ENCODE results near the gene SLC10A6. TPM values are rescaled to one million over a fixed set of nuclear protein-coding genes. Genes with fewer than 3 reads are reported as not detected.
"Not testable (repeated sequence)": the region's sequence is repeated elsewhere in the genome, so short reads cannot be mapped to it uniquely, and the experiment has no call there.

The SLC10A6 gene
- not detected in 2 replicates for total RNA-seq (2014; rRNA removed)
- not detected for polyA plus RNA-seq (2012)

- no peak for DNase-seq (ENCODE audit: low read depth)
Observed at GRCh38 chr4:86848732-86849619, at the start of gene SLC10A6. SLC10A6 (minus strand) TSS chr4:86849384; CDS start chr4:86849115, 269 bp downstream.

DNA sequence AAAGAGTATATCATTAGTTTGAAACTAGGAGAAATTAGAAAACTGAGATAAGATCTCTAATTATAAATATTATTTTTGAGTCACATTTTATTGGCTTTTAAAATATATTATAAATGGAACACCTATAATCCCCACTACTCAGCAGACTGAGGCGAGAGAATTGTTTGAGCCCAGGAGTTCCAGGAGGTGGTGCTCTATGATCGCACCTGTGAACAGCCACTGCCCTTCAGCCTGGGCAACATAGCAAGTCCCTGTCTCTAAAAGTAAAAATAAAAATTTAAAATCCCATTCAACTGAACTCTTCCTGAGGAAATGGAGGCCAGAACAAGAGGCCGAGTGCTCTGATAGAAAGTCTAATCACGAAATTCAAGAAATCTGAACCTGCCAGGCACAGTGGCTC, 49.4 kb upstream of the SLC10A6 start:
- no peak for DNase-seq (ENCODE audit: low read depth)

DNA sequence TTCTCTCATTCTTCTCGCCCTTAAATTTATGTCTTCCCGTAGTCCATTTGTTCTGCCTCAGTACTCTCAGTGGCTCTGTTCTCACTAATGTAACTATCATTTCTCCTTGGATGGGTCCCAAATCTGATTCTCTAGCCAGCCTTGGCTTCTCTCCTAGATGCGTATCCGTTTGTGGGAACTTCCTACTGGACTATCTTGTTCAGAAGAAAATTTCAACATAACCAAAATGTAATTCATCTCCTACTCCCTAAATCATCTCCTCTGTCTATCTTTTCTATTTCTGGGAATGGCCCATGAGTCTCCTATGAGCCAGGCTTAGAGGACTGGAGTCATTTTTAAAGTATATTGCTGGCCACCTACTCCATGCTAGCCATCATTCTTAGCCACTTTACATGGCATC, 47.4 kb upstream of the SLC10A6 start:
- DNase-seq (ENCODE audit: low read depth) = no peak

GRCh38 chr4:86895692-86896488, 46.7 kb upstream of the SLC10A6 start:
- DNase-seq (ENCODE audit: low read depth) = peak; percentile 52

DNA sequence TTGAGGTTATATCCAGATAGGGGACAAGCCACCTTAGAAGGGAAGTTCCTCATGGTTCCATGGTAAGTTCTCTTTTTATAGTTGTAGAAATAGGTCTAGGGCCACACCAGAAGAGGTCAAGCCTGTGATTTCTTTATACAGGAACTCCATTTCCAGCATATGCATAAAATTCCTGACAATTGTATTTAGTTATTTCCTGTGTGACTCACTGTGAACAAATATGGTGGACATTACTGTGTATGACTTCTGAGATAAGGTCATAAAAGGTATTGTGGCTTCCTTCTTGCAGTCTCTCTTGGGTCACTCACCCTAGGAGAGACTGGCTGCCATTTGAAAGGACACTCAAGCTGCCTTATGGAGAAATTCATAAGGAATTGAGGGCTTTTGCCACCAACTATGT, 45.3 kb upstream of the SLC10A6 start:
- DNase-seq (ENCODE audit: low read depth) = no peak

DNA sequence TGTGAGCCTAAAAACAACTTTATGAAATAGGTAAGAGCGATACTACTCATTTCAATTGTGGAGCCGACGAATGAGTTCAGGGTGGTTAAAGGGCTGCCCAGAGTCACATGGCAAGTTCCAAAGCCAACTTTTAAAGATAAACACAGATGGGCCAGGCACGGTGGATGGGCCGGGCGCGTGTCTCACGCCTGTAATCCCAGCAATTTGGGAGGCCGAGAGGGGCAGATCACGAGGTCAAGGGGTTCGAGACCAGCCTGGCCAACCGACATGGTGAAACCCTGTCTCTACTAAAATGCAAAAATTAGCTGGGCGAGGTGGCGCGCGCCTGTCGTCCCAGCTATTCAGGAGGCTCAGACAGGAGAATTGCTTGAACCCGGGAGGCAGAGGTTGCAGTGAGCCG, 44.0 kb upstream of the SLC10A6 start:
- DNase-seq (ENCODE audit: low read depth) = no peak

- no peak for DNase-seq (ENCODE audit: low read depth)
Observed at GRCh38 chr4:86892636-86892960, 43.4 kb upstream of the SLC10A6 start.

DNA sequence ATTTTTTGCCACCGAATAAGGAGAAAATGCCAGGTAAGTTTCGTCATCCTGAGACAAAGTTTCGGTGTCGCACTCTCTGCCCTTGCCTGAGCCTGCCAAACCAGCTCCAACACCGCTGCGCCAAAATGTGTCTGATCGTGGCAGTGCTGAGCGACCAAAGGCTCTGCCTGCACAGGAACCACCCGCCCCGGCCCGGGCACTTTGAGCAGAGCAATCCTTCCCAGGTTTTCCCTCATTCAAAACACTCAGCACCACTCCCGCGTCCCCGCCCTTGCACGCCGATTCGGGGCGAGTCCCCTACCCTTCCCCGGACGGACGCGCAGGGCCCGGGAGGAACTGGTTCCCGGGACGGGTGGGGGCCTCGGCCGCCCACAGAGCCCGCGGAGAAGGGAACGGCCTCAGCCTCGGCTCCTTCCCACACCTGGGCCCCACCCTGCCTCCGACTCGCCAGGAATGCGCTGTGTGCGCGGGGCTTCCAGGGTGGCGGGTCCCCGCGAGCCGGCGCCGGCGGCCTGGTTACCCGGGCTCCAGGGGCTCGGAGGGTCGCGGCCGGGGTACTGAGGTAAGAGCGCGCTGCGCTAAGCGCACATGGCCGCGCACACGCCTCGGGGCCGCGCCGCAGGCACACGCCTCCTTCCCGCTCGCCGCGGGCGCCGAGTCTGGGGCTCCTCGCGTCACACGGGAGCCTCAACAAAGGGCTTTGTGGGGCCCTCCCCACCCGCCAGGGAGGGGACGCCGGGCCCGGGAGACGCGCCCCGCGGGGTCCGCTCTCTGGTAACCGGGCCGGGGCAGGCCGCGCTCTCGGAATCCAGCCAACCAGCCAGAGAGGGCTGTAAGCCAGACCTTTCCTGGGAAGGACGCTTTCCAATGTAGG, 42.8 kb upstream of the SLC10A6 start, which contains the start of gene C4orf36:
Gene C4orf36 (minus strand): TSS at position 661 of the 874 bp plus-strand sequence. CDS start 902 bp downstream, outside the sequence.
- no peak for DNase-seq (ENCODE audit: low read depth)

DNA sequence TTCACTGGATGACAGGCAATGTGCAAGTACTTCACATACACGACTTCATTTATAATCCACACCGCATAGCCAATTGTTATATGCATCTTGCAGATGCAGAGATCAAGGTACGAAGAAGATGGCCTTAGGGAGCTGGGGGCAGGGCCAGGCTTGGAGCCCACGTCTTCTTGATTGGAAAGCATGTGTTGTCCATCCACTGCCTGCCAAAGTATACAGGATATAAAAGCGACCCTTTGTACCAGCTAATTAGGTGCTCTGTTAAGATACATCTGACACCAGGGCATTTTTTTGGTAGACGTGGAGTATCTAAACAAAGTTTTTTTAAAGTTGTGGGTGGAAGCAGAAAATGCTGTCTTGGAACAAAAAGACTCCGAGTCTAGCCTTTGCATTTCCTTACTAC, 41.6 kb upstream of the SLC10A6 start:
- no peak for DNase-seq (ENCODE audit: low read depth)

- no peak for DNase-seq (ENCODE audit: low read depth)
Observed at GRCh38 chr4:86879641-86880040, 30.5 kb upstream of the SLC10A6 start.

DNA sequence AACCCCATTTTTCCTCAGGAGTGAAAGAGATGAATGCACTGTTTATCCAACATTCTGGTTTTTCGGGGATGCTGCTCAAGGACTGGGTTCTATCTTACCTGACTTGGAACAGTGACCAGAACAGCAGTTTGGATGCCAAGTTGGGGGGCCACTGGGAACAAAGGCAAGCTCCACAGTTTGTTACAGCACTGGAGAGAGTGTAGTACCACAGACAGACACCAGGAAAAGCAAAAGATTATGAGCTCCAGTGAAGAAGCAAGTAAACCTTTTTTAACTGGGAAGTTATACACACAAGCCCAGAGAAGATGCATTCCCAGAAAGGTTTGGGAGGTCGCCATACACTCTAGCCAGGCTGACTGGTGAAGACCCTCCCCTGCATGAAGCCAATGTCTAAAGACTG, 29.5 kb upstream of the SLC10A6 start:
- no peak for DNase-seq (ENCODE audit: low read depth)

DNA sequence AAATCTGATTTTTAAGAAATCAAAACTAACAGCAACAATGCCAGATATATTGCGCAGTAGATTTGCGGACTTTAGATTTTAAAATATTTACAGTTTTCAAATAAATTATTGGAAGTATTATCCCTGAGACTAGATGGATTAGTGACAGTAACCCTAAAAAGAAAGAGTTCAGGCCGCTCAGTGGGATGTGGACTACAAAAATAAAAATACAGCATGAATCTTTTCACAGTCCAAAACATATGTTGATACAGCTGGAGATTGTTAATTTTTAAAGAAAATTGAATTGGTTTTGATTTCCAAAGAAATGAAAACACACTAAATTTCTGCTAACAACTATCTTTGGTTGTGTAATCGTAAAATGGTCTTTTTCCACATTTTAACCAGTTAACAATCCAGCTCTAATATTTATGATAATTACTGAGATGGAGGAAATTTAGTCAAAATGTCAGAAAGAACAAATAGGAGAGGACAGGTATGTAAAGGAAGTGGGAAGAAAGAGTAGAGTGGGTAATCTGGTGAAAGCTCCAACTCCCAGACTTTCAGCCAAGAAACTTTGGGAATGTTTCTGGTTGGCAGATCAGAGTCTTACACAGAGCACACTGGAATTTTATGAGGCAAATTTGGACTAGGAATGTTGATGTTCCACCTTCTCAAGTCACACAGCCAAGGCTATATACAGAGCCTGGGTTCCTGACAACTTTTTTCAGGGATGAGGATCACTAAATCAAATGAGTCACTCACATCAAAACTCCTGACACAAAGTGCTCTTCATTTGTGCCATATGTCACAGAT, 27.9 kb upstream of the SLC10A6 start:
- DNase-seq (ENCODE audit: low read depth) = no peak

- not testable (repeated sequence) for DNase-seq (ENCODE audit: low read depth)
Observed at GRCh38 chr4:86875436-86875835, 26.3 kb upstream of the SLC10A6 start.

DNA sequence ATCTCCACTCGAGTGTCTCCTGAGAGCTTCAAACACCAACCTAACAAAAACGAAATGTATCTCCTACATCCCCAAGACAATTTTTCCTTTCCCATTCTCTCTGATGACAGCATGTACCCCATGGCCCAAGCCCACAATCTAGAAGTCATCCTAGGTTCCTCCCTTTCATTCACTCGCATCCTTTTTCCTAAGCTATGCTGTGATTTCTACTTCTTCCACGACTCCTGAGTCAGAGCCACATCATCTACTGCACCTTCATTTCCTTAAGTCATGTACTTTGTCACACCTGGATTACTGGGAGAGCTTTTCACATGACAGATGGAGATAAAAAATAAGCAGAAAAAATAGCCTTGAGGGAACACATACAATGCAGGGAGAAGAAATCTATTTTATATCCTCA, 23.0 kb upstream of the SLC10A6 start:
- no peak for DNase-seq (ENCODE audit: low read depth)

DNA sequence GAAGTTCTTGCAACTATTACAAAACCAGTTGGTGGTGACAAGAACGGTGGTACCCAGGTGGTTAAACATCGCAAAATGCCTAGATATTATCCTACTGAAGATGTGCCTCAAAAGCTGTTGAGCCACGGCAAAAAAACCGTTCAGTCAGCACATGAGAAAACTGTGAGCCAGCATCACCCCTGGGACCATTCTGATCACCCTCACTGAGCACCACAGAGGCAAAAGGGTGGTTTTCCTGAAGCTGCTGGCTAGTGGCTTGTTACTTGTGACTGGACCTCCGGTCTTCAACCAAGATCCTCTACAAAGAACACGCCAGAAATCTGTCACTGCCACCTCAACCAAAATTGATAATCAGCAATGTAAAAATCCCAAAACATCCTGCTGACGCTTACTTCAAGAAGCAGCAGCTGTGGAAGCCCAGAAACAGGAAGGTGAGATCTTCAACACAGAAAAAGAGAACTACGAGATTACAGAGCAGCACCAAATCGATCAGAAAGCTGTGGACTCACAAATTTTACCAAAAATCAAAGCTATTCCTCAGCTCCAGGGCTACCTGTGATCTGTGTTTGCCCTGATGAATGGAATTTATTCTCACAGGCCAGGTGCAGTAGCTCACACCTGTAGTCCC, 21.4 kb upstream of the SLC10A6 start:
- no peak for DNase-seq (ENCODE audit: low read depth)

- no peak for DNase-seq (ENCODE audit: low read depth)
Observed at GRCh38 chr4:86857341-86858052, 8.3 kb upstream of the SLC10A6 start.

GRCh38 chr4:86856896-86857295, 7.7 kb upstream of the SLC10A6 start:
- no peak for DNase-seq (ENCODE audit: low read depth)

- DNase-seq (ENCODE audit: low read depth) = no peak
Observed at GRCh38 chr4:86855572-86855971, 6.4 kb upstream of the SLC10A6 start.

- DNase-seq (ENCODE audit: low read depth) = no peak
Observed at GRCh38 chr4:86853209-86853608, 4.0 kb upstream of the SLC10A6 start.

DNA sequence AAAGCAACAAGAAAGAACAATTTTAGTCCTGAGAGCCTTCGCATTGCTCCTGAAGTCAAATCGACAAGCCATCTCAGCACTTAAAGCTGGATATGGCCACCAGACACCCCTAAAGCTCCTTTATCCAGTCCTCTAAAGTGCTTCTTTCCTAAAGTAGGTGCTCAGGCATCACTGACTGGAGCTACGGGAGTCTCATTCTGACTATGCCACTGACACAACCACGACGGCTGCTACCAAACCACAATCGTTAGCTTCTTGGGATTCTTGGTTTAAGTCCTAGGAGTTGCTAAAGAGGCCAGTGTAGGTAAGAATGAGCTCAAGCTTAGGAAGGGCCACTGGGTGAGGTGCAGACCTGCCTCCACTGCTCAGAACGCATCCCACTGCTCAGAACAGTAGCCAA, 1.0 kb downstream of the SLC10A6 start:
- DNase-seq (ENCODE audit: low read depth) = no peak
